ENCODE results near the gene CHMP6. TPM values are rescaled to one million over a fixed set of nuclear protein-coding genes. Genes with fewer than 3 reads are reported as not detected.

The CHMP6 gene
- total and polyA plus RNA-seq, 9 of the 15 experiments (the other 6 are each of a cell fraction or from before 2014, with no cell fraction given), result 0.25 to 30.4 (median 13.4) TPM

DNA sequence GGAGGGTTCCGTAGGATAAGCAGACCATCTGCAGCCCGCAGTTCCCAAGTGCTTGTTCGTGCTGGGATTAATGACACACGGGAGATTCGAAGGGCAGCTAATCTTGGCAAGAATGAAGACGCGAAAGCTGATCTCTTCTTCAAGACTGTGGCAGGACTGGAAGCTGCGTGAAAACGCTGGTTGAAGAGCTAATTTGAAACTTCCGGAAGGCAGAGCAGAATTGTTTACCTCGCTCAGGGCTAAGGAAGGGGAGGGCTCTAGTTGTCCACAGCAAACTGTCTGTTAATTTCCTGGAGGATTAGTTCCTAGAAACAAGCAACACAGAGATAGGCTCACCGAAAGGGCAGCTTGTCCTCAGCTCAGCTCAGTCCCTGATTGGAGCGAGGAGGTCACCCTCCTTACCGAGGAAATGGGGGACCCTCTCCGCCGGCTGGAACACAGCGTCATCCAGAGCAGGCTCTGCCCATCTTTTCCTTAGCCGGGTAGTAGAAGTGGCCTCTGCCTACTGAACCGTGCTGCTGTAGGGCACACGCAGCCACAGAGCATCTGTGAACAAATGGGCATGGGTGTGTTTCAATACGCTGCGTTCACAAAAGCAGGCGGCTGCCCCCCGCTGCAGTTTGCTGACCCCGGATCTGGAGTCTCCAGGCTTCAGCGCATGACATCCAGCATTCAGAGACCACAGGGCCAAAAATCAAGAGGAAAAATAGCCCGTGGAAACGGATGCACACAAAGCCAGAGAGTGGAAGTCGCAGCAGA is 26.6 kb downstream of the CHMP6 start (continued):
- TF ChIP-seq HBP1 (CRISPR knock-in tag; IDR thresholded peaks at IDR 0.05), result no peak
- TF ChIP-seq ZNF324 (CRISPR knock-in tag; IDR thresholded peaks at IDR 0.05), result no peak
- TF ChIP-seq SRSF1 (IDR thresholded peaks at IDR 0.05; ENCODE audit: low read depth, low read length), result no peak
- TF ChIP-seq MYBL2 (IDR thresholded peaks at IDR 0.05; ENCODE audit: low read depth), result no peak
- no peak for TF ChIP-seq MYBL2 (CRISPR knock-in tag; IDR thresholded peaks at IDR 0.05; ENCODE audit: borderline replicate concordance)
- no peak for TF ChIP-seq ZNF133 (CRISPR knock-in tag; IDR thresholded peaks at IDR 0.05)
- no peak for TF ChIP-seq RUNX1 (IDR thresholded peaks at IDR 0.05; ENCODE audit: low read depth)
- no peak for TF ChIP-seq RBM15 (IDR thresholded peaks at IDR 0.05; ENCODE audit: insufficient read depth, low read length)
- TF ChIP-seq POU5F1 (IDR thresholded peaks at IDR 0.05; ENCODE audit: borderline replicate concordance, low read depth, low read length, partially characterized antibody), result no peak
- TF ChIP-seq BRF2 (IDR thresholded peaks at IDR 0.05; ENCODE audit: borderline replicate concordance, insufficient read depth, insufficient read length), result no peak
- TF ChIP-seq, protein P1, sequence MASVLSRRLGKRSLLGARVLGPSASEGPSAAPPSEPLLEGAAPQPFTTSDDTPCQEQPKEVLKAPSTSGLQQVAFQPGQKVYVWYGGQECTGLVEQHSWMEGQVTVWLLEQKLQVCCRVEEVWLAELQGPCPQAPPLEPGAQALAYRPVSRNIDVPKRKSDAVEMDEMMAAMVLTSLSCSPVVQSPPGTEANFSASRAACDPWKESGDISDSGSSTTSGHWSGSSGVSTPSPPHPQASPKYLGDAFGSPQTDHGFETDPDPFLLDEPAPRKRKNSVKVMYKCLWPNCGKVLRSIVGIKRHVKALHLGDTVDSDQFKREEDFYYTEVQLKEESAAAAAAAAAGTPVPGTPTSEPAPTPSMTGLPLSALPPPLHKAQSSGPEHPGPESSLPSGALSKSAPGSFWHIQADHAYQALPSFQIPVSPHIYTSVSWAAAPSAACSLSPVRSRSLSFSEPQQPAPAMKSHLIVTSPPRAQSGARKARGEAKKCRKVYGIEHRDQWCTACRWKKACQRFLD (CRISPR knock-in tag; IDR thresholded peaks at IDR 0.05), result no peak; the same call in 1 of the 2 replicates
- no peak for TF ChIP-seq XRCC5 (IDR thresholded peaks at IDR 0.05; ENCODE audit: low read depth, low read length)
- TF ChIP-seq, protein P2, sequence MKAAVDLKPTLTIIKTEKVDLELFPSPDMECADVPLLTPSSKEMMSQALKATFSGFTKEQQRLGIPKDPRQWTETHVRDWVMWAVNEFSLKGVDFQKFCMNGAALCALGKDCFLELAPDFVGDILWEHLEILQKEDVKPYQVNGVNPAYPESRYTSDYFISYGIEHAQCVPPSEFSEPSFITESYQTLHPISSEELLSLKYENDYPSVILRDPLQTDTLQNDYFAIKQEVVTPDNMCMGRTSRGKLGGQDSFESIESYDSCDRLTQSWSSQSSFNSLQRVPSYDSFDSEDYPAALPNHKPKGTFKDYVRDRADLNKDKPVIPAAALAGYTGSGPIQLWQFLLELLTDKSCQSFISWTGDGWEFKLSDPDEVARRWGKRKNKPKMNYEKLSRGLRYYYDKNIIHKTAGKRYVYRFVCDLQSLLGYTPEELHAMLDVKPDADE (conservative IDR thresholded peaks at IDR 0.05; ENCODE audit: control insufficient read depth, low read depth, low read length), result no peak
- no peak for TF ChIP-seq HDGF (IDR thresholded peaks at IDR 0.05)
- TF ChIP-seq, protein P3, sequence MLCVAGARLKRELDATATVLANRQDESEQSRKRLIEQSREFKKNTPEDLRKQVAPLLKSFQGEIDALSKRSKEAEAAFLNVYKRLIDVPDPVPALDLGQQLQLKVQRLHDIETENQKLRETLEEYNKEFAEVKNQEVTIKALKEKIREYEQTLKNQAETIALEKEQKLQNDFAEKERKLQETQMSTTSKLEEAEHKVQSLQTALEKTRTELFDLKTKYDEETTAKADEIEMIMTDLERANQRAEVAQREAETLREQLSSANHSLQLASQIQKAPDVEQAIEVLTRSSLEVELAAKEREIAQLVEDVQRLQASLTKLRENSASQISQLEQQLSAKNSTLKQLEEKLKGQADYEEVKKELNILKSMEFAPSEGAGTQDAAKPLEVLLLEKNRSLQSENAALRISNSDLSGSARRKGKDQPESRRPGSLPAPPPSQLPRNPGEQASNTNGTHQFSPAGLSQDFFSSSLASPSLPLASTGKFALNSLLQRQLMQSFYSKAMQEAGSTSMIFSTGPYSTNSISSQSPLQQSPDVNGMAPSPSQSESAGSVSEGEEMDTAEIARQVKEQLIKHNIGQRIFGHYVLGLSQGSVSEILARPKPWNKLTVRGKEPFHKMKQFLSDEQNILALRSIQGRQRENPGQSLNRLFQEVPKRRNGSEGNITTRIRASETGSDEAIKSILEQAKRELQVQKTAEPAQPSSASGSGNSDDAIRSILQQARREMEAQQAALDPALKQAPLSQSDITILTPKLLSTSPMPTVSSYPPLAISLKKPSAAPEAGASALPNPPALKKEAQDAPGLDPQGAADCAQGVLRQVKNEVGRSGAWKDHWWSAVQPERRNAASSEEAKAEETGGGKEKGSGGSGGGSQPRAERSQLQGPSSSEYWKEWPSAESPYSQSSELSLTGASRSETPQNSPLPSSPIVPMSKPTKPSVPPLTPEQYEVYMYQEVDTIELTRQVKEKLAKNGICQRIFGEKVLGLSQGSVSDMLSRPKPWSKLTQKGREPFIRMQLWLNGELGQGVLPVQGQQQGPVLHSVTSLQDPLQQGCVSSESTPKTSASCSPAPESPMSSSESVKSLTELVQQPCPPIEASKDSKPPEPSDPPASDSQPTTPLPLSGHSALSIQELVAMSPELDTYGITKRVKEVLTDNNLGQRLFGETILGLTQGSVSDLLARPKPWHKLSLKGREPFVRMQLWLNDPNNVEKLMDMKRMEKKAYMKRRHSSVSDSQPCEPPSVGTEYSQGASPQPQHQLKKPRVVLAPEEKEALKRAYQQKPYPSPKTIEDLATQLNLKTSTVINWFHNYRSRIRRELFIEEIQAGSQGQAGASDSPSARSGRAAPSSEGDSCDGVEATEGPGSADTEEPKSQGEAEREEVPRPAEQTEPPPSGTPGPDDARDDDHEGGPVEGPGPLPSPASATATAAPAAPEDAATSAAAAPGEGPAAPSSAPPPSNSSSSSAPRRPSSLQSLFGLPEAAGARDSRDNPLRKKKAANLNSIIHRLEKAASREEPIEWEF (CRISPR knock-in tag; IDR thresholded peaks at IDR 0.05), result no peak
- TF ChIP-seq ZNF699 (CRISPR knock-in tag; IDR thresholded peaks at IDR 0.05; ENCODE audit: insufficient replicate concordance), result no peak
- 0 out of 2 replicates have a peak, but pooled peaks have one; percentile 49 for TF ChIP-seq RNF2 (IDR thresholded peaks at IDR 0.05)
